MM.1S (cell line): ENCODE results near the gene METTL2A.
"Not testable (repeated sequence)": the region's sequence is repeated elsewhere in the genome, so short reads cannot be mapped to it uniquely, and the experiment has no call there.

Experiments
- EZH2 ChIP-seq: fragments of 300-600 bp; sonication (generic); optimal IDR thresholded peaks from 2 replicates; pipeline ENCODE3; 2017; ENCODE audit warnings: low read depth, mild to moderate bottlenecking, antibody characterized with exemption, low read length, mixed read lengths
- EZH2phosphoT487 ChIP-seq: fragments of 300-600 bp; sonication (generic); IDR thresholded peaks from 2 replicates; pipeline ENCODE4 v1.6.1; 2018; ENCODE audit warnings: antibody characterized with exemption, low read length
- TF ChIP-seq, protein P1 (sequence below): fragments of 300-600 bp; sonication (generic); IDR thresholded peaks from 2 replicates; pipeline ENCODE4 v1.5.1; 2016; ENCODE audit warnings: antibody characterized with exemption, low read length, mixed read lengths

GRCh38 chr17:62453041-62453440 is 29.3 kb downstream of the METTL2A start:
- TF ChIP-seq, protein P1, sequence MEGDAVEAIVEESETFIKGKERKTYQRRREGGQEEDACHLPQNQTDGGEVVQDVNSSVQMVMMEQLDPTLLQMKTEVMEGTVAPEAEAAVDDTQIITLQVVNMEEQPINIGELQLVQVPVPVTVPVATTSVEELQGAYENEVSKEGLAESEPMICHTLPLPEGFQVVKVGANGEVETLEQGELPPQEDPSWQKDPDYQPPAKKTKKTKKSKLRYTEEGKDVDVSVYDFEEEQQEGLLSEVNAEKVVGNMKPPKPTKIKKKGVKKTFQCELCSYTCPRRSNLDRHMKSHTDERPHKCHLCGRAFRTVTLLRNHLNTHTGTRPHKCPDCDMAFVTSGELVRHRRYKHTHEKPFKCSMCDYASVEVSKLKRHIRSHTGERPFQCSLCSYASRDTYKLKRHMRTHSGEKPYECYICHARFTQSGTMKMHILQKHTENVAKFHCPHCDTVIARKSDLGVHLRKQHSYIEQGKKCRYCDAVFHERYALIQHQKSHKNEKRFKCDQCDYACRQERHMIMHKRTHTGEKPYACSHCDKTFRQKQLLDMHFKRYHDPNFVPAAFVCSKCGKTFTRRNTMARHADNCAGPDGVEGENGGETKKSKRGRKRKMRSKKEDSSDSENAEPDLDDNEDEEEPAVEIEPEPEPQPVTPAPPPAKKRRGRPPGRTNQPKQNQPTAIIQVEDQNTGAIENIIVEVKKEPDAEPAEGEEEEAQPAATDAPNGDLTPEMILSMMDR, result not testable (repeated sequence)
- TF ChIP-seq EZH2, EZH2phosphoT487: not testable (repeated sequence)
